MM.1S (cell line): ENCODE data around the gene SYK.
A peak's percentile ranks its signal among the peaks of the same experiment; 100 is the strongest.

Source experiments
- DNase-seq: peaks from one replicate; pipeline ENCODE4 v3.0.0-alpha.2; 2015
- H2AFZ ChIP-seq: fragments of 300-600 bp; sonication (generic); 2 replicates; pipeline ENCODE4 v1.6.0; 2016; ENCODE audit warnings: antibody characterized with exemption, low read length
- H3F3A ChIP-seq: fragments of 300-600 bp; sonication (generic); 2 replicates; pipeline ENCODE4 v1.6.1; 2016; ENCODE audit warnings: mild to moderate bottlenecking, antibody characterized with exemption, low read length, moderate library complexity, mixed read lengths; ENCODE audit not compliant: insufficient read depth
- H3K27ac ChIP-seq: fragments of 300-600 bp; sonication (generic); 2 replicates; pipeline ENCODE4 v1.5.1; 2016; ENCODE audit warnings: mild to moderate bottlenecking, low read length
- H3K27me3 ChIP-seq: fragments of 300-600 bp; sonication (generic); replicated peaks from 2 replicates; pipeline ENCODE4 v1.6.0; 2016; ENCODE audit warnings: low read length; ENCODE audit not compliant: insufficient read depth
- H3K36me3 ChIP-seq: fragments of 300-600 bp; sonication (generic); replicated peaks from 2 replicates; pipeline ENCODE4 v1.6.1; 2016; ENCODE audit warnings: mild to moderate bottlenecking, low read length, mixed read lengths; ENCODE audit not compliant: insufficient read depth
- H3K4me1 ChIP-seq: fragments of 300-600 bp; sonication (generic); 2 replicates; pipeline ENCODE4 v1.6.1; 2016; ENCODE audit warnings: low read length, mixed read lengths
- H3K4me2 ChIP-seq: fragments of 300-600 bp; sonication (generic); 2 replicates; pipeline ENCODE4 v1.6.0; 2016; ENCODE audit warnings: low read depth, low read length
- H3K4me3 ChIP-seq: fragments of 300-600 bp; sonication (generic); 2 replicates; pipeline ENCODE4 v1.5.1; 2016; ENCODE audit warnings: low read length, mixed read lengths
- H3K79me2 ChIP-seq: fragments of 300-600 bp; sonication (generic); 2 replicates; pipeline ENCODE4 v1.6.1; 2016; ENCODE audit warnings: mixed run types, low read length, mixed read lengths
- H3K9ac ChIP-seq: fragments of 300-600 bp; sonication (generic); 2 replicates; pipeline ENCODE4 v1.6.1; 2016; ENCODE audit warnings: low read length, mixed read lengths
- H3K9me2 ChIP-seq: fragments of 300-600 bp; sonication (generic); replicated peaks from 2 replicates; pipeline ENCODE4 v1.6.1; 2016; ENCODE audit warnings: mild to moderate bottlenecking, low read length, mixed read lengths; ENCODE audit not compliant: insufficient read depth
- H3K9me3 ChIP-seq: fragments of 300-600 bp; sonication (generic); replicated peaks from 2 replicates; pipeline ENCODE4 v1.6.1; 2016; ENCODE audit warnings: mild to moderate bottlenecking, low read length, mixed read lengths; ENCODE audit not compliant: insufficient read depth
- H4K20me1 ChIP-seq: fragments of 300-600 bp; sonication (generic); 2 replicates; pipeline ENCODE4 v1.6.1; 2016; ENCODE audit warnings: mild to moderate bottlenecking, low read length, moderate library complexity, mixed read lengths; ENCODE audit not compliant: insufficient read depth
- CTCF ChIP-seq: fragments of 300-600 bp; sonication (generic); IDR thresholded peaks from 2 replicates; pipeline ENCODE4 v1.5.1; 2016; ENCODE audit warnings: antibody characterized with exemption, low read length, mixed read lengths
- EZH2 ChIP-seq: fragments of 300-600 bp; sonication (generic); optimal IDR thresholded peaks from 2 replicates; pipeline ENCODE3; 2017; ENCODE audit warnings: low read depth, mild to moderate bottlenecking, antibody characterized with exemption, low read length, mixed read lengths
- EZH2phosphoT487 ChIP-seq: fragments of 300-600 bp; sonication (generic); IDR thresholded peaks from 2 replicates; pipeline ENCODE4 v1.6.1; 2018; ENCODE audit warnings: antibody characterized with exemption, low read length

Gene SYK

DNA sequence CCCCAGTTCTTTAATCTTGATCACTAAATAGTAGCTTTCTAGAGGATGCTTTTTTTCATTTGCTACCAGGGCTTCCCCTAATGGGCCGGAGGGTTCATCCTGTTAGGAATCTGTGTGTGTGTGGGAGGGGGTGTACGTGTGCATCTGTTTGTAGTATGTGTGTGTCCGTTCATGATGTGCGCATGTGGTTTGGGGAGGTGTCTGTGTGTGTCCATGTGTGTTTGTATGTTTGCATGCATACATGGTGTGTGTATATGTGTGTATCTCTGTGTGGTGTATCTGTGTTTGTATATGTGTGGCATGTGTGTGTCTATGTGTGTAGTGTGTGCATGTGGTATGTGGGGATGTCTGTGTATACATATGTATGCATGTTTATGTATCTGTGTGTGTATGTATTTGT lies 106.2 kb downstream of the SYK start:
- H3K4me3 ChIP-seq, result no peak overlapping the region
- H3K27me3 ChIP-seq, result no peaks in the 10 kb centered on the region
- no peak overlapping the region for H3K27ac ChIP-seq
- H2AFZ ChIP-seq, result no peak overlapping the region
- H3F3A ChIP-seq, result peaks cover 21% of the 10 kb centered on the region
- DNase-seq, result no peak
- H3K9me2 ChIP-seq, result no peaks in the 10 kb centered on the region
- H3K4me1 ChIP-seq, result peaks cover 48% of the 10 kb centered on the region
- H3K9ac ChIP-seq, result no peak overlapping the region
- no peaks in the 10 kb centered on the region for H4K20me1 ChIP-seq
- H3K4me2 ChIP-seq, result no peak overlapping the region
- no peak for TF ChIP-seq EZH2phosphoT487
- no peak for TF ChIP-seq CTCF
- no peak for TF ChIP-seq EZH2
- no peaks in the 10 kb centered on the region for H3K36me3 ChIP-seq
- H3K79me2 ChIP-seq, result no peaks in the 10 kb centered on the region
- no peaks in the 10 kb centered on the region for H3K9me3 ChIP-seq

GRCh38 chr9:90909225-90909624 lies 107.6 kb downstream of the SYK start:
- Histone ChIP-seq H3F3A (peaks cover 21% of the 10 kb centered on the region), H3K4me3 (no peak overlapping the region), H3K9me2 (no peaks in the 10 kb centered on the region), H3K9ac (peak overlapping the region; percentile 44), H3K4me2 (peak overlapping the region; percentile 48), H3K27me3 (no peaks in the 10 kb centered on the region), H3K9me3 (no peaks in the 10 kb centered on the region), H3K36me3 (no peaks in the 10 kb centered on the region), H3K27ac (peak overlapping the region; percentile 82), H4K20me1 (no peaks in the 10 kb centered on the region), H2AFZ (peak overlapping the region; percentile 16; the same call in 1 of the 2 replicates), H3K79me2 (no peaks in the 10 kb centered on the region), H3K4me1 (peaks cover 48% of the 10 kb centered on the region)
- peak; percentile 88 for DNase-seq
- no peak for TF ChIP-seq CTCF
- TF ChIP-seq EZH2phosphoT487, result no peak
- no peak for TF ChIP-seq EZH2

GRCh38 chr9:90909747-90910283 lies 108.2 kb downstream of the SYK start:
- peaks cover 21% of the 10 kb centered on the region for H3F3A ChIP-seq
- no peak overlapping the region for H3K4me3 ChIP-seq
- peaks cover 53% of the 10 kb centered on the region for H3K4me1 ChIP-seq
- H3K9ac ChIP-seq, result peak overlapping the region; percentile 43; the same call in 1 of the 2 replicates
- no peaks in the 10 kb centered on the region for H3K9me3 ChIP-seq
- H4K20me1 ChIP-seq, result no peaks in the 10 kb centered on the region
- H3K9me2 ChIP-seq, result no peaks in the 10 kb centered on the region
- no peak for DNase-seq
- no peaks in the 10 kb centered on the region for H3K36me3 ChIP-seq
- peak overlapping the region; percentile 82 for H3K27ac ChIP-seq
- no peak overlapping the region for H2AFZ ChIP-seq
- TF ChIP-seq CTCF, result no peak
- no peak for TF ChIP-seq EZH2phosphoT487
- no peak for TF ChIP-seq EZH2
- H3K79me2 ChIP-seq, result no peaks in the 10 kb centered on the region
- H3K27me3 ChIP-seq, result no peaks in the 10 kb centered on the region
- H3K4me2 ChIP-seq, result peak overlapping the region; percentile 48
